Naive thymus-derived CD4-positive, alpha-beta T cell (primary cell): Measurements from ENCODE around the gene DIDO1. TPM values are rescaled to one million over a fixed set of nuclear protein-coding genes. Genes with fewer than 3 reads are reported as not detected.

ENCODE experiments used
- ATAC-seq: fragments of 150-1000 bp; cut with Tn5 transposase; 2 replicates; pipeline ENCODE4 v1.10.0; 2021; ENCODE audit warnings: mild to moderate bottlenecking, moderate library complexity
- CTCF ChIA-PET: fragments of 350-600 bp; sonication (Branson Sonifier 250); formaldehyde crosslinking; loops from one replicate; lab custom pipeline; 2021; ENCODE audit warnings: antibody characterized with exemption; lab: Charles Lee
- POLR2A ChIA-PET: fragments of 350-600 bp; sonication (Branson Sonifier 250); formaldehyde crosslinking; loops from one replicate; lab custom pipeline; 2021; ENCODE audit warnings: antibody characterized with exemption, inconsistent platforms; lab: Charles Lee
- DNase-seq, 9 donors: peaks; one replicate each; pipeline versions ENCODE4 v3.0.0 to v3.0.0-alpha.2; 2020 to 2022; ENCODE audit warnings: mixed read lengths in 1 of 9
- H3K27ac ChIP-seq: one replicate; pipeline ENCODE4 v1.7.0; 2013; ENCODE audit warnings: mild to moderate bottlenecking, low read depth, low read length, moderate library complexity
- H3K27me3 ChIP-seq, 2 donors: one replicate each; pipeline ENCODE4 v1.7.0; 2013; ENCODE audit warnings: low read length in 2 of 2, mild to moderate bottlenecking in 2 of 2, moderate library complexity in 2 of 2; ENCODE audit not compliant: control insufficient read depth in 2 of 2, insufficient read depth in 2 of 2
- H3K36me3 ChIP-seq, 3 experiments: 1 replicate in 2 of 3; 2 replicates in 1 of 3; pipeline ENCODE4 v1.7.0; 2013; ENCODE audit warnings: low read length in 3 of 3, mild to moderate bottlenecking in 3 of 3, moderate library complexity in 1 of 3; ENCODE audit not compliant: insufficient read depth in 3 of 3, control insufficient read depth in 2 of 3
- H3K4me1 ChIP-seq, 2 donors: one replicate each; pipeline ENCODE4 v1.7.0; 2013; ENCODE audit warnings: low read length in 2 of 2, mild to moderate bottlenecking in 2 of 2, moderate library complexity in 1 of 2; ENCODE audit not compliant: control insufficient read depth in 2 of 2, insufficient read depth in 2 of 2
- H3K4me3 ChIP-seq: 2 replicates; pipeline ENCODE4 v1.7.0; 2013; ENCODE audit warnings: mild to moderate bottlenecking, low read length
- H3K9me3 ChIP-seq, 3 experiments: 1 replicate in 2 of 3; 2 replicates in 1 of 3; pipeline ENCODE4 v1.7.0; 2013; ENCODE audit warnings: low read length in 3 of 3; ENCODE audit not compliant: control insufficient read depth in 2 of 3
- H3K27ac Mint-ChIP-seq, 9 donors: one replicate each; pipeline ENCODE4 v1.8.0; 2020 to 2022; ENCODE audit warnings: mixed read lengths in 9 of 9, mild to moderate bottlenecking in 8 of 9, moderate library complexity in 5 of 9, inconsistent platforms in 2 of 9
- H3K27me3 Mint-ChIP-seq, 5 donors: one replicate each; pipeline ENCODE4 v1.8.0; 2021 to 2022; ENCODE audit warnings: mixed read lengths in 5 of 5, mild to moderate bottlenecking in 1 of 5
- H3K36me3 Mint-ChIP-seq, 5 donors: one replicate each; pipeline ENCODE4 v1.8.0; 2020 to 2022; ENCODE audit warnings: mixed read lengths in 5 of 5, mild to moderate bottlenecking in 3 of 5, inconsistent platforms in 1 of 5
- H3K4me1 Mint-ChIP-seq, 7 donors: one replicate each; pipeline ENCODE4 v1.8.0; 2020 to 2022; ENCODE audit warnings: mixed read lengths in 7 of 7, mild to moderate bottlenecking in 3 of 7, inconsistent platforms in 1 of 7
- H3K4me3 Mint-ChIP-seq, 10 donors: one replicate each; pipeline ENCODE4 v1.8.0; 2020 to 2022; ENCODE audit warnings: mild to moderate bottlenecking in 10 of 10, mixed read lengths in 10 of 10, moderate library complexity in 6 of 10, inconsistent platforms in 2 of 10
- H3K9me3 Mint-ChIP-seq, 11 donors: one replicate each; pipeline ENCODE4 v1.8.0; 2020 to 2022; ENCODE audit warnings: mixed read lengths in 11 of 11, mild to moderate bottlenecking in 4 of 11, inconsistent platforms in 1 of 11, moderate library complexity in 1 of 11
- intact Hi-C, 2 donors: fragments of 100-400 bp; cut with micrococcal nuclease; formaldehyde crosslinking; loops; one replicate each; pipeline ENCODE4 v1.15.1; 2023
- polyA plus RNA-seq, 2 donors: library from polyadenylated mRNA; unstranded; fragments of 300-500 nt; fragmentation: Illumina TruSeq; gene quantifications; one replicate each; pipeline ENCODE4 v1.2.3, GENCODE V29; 2021
- total RNA-seq, 6 experiments: library from RNA in 5 of 6; stranded (reverse) in 5 of 6; gene quantifications; 1 replicate in 5 of 6; 2 replicates in 1 of 6; pipeline ENCODE4 v1.2.3 and lab custom pipeline; 2021 to 2026

The DIDO1 gene
- total and polyA plus RNA-seq, 7 experiments from 2014 or later: 36.6 to 139 (median 69.2) TPM

- no peaks in the 10 kb centered on the region for H3K9me3 ChIP-seq
- ChIA-PET CTCF (interaction anchor here (0.7 to 1.1 kb wide), 2 partner anchors 33 to 59 kb away, joined by 3 to 4 read pairs; no protein-coding TSS in a partner anchor), POLR2A (interaction anchor here (0.9 to 1.1 kb wide), 2 partner anchors 11 to 31 kb away, joined by 3 to 5 read pairs; no protein-coding TSS in a partner anchor)
- Mint-ChIP-seq H3K36me3 (no peaks in the 10 kb centered on the region), H3K4me1 (peaks cover under 1 to 21% (median 16%) of the 10 kb centered on the region in 7 donors), H3K27me3 (no peaks in the 10 kb centered on the region), H3K9me3 (no peaks in the 10 kb centered on the region), H3K27ac (peak overlapping the region in 3 of 9 donors; percentile 17 to 67 (median 34)), H3K4me3 (peak overlapping the region in 7 of 10 donors; percentile 10 to 53 (median 37))
- H3K36me3 ChIP-seq: no peaks in the 10 kb centered on the region
- peaks cover 0 to 6% of the 10 kb centered on the region in 2 donors for H3K4me1 ChIP-seq
- H3K27ac ChIP-seq: no peak overlapping the region
- no peak overlapping the region for H3K4me3 ChIP-seq
- no peaks in the 10 kb centered on the region for H3K27me3 ChIP-seq
- intact Hi-C loops: loop anchor here in 1 of 2 donors (10.0 kb wide), 1 partner anchor 145 kb away; no protein-coding TSS in a partner anchor
- ATAC-seq (peak; percentile 57), DNase-seq (no peak)
These were observed 33.0 kb upstream of the DIDO1 start for GRCh38 chr20:62959101-62959971.

GRCh38 chr20:62958388-62959100 is 32.2 kb upstream of the DIDO1 start:
- Mint-ChIP-seq H3K4me1 (peaks cover 6 to 29% (median 24%) of the 10 kb centered on the region in 7 donors), H3K27me3 (no peaks in the 10 kb centered on the region), H3K9me3 (no peaks in the 10 kb centered on the region), H3K4me3 (no peak overlapping the region), H3K36me3 (no peaks in the 10 kb centered on the region), H3K27ac (peak overlapping the region in 1 of 9 donors; percentile 34)
- ATAC-seq: no peak
- Histone ChIP-seq H3K9me3 (no peaks in the 10 kb centered on the region), H3K4me3 (no peak overlapping the region), H3K36me3 (no peaks in the 10 kb centered on the region), H3K27me3 (no peaks in the 10 kb centered on the region), H3K27ac (no peak overlapping the region), H3K4me1 (peaks cover 6 to 12% of the 10 kb centered on the region in 2 donors)
- CTCF ChIA-PET: interaction anchor here (0.7 to 1.1 kb wide), 2 partner anchors 33 to 59 kb away, joined by 3 to 4 read pairs; no protein-coding TSS in a partner anchor
- intact Hi-C loops: loop anchor here in 1 of 2 donors (10.0 kb wide), 1 partner anchor 146 kb away; no protein-coding TSS in a partner anchor
- POLR2A ChIA-PET: interaction anchor here (0.6 to 0.9 kb wide), 2 partner anchors 30 to 47 kb away, joined by 3 to 5 read pairs; no protein-coding TSS in a partner anchor
- DNase-seq: no peak

- Mint-ChIP-seq H3K4me1 (peaks cover 6 to 37% (median 25%) of the 10 kb centered on the region in 7 donors), H3K36me3 (no peaks in the 10 kb centered on the region), H3K27ac (peak overlapping the region in 4 of 9 donors; percentile 11 to 74 (median 36)), H3K4me3 (no peak overlapping the region), H3K27me3 (no peaks in the 10 kb centered on the region), H3K9me3 (no peaks in the 10 kb centered on the region)
- H3K27ac ChIP-seq: no peak overlapping the region
- peaks cover 13 to 21% of the 10 kb centered on the region in 2 donors for H3K4me1 ChIP-seq
- CTCF ChIA-PET: no interaction called here
- H3K27me3 ChIP-seq: no peaks in the 10 kb centered on the region
- no peaks in the 10 kb centered on the region for H3K9me3 ChIP-seq
- ATAC-seq (no peak), DNase-seq (no peak)
- POLR2A ChIA-PET: no interaction called here
- intact Hi-C loops: loop anchor here in 1 of 2 donors (10.0 kb wide), 1 partner anchor 147 kb away; no protein-coding TSS in a partner anchor
- H3K36me3 ChIP-seq: no peaks in the 10 kb centered on the region
- no peak overlapping the region for H3K4me3 ChIP-seq
These were observed 31.1 kb upstream of the DIDO1 start for GRCh38 chr20:62957136-62958117.

DNA sequence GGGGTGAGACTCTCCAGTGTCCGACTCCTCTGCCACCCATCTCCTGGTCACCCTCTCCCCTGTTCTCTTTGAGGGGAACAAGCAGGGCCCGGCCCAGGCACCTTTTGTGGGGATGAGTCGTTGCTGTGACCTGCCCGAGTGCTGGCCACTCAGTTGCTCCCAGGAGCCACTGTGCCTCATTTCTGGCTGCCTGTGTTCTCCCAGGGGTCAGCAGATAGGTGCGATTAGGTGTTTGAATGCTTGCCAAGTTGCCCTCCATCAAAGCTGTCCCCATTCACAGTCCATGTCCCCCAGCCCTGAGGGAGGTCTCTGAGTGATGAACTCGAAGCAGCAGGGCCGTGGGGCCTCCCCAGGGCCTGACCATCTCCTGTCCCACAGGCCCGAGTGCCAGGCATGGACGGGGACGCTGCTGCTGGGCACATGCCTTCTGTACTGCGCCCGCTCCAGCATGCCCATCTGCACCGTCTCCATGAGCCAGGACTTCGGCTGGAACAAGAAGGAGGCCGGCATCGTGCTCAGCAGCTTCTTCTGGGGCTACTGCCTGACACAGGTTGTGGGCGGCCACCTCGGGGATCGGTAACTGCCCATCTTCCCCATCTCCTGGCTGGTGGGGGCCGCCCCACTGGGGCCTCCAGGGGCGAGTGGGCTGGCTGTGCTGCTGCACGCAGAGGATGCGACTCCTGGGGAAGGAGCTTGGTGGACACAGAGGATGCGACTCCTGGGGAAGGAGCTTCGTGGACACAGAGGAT is 30.3 kb upstream of the DIDO1 start:
- peak overlapping the region in 2 of 9 donors; percentile 11 to 81 for H3K27ac Mint-ChIP-seq

GRCh38 chr20:62955519-62956386 is 29.4 kb upstream of the DIDO1 start:
- Mint-ChIP-seq H3K9me3 (no peaks in the 10 kb centered on the region), H3K27me3 (no peaks in the 10 kb centered on the region), H3K27ac (peak overlapping the region in 8 of 9 donors; percentile 14 to 94 (median 46)), H3K4me3 (peak overlapping the region in 1 of 10 donors; percentile 85), H3K4me1 (peaks cover 6 to 49% (median 36%) of the 10 kb centered on the region in 7 donors), H3K36me3 (peaks cover 0 to 5% (median 0%) of the 10 kb centered on the region in 5 donors)
- ChIA-PET POLR2A (interaction anchor here (2.3 to 4.4 kb wide), 4 partner anchors 19 to 56 kb away, joined by 9 to 58 read pairs (median 16); partner anchors contain the start of genes DIDO1 and GID8), CTCF (interaction anchor here (1.9 to 2.4 kb wide), 2 partner anchors 14 to 22 kb away, joined by 5 to 11 read pairs; no protein-coding TSS in a partner anchor)
- DNase-seq (no peak), ATAC-seq (no peak)
- Histone ChIP-seq H3K27ac (no peak overlapping the region), H3K27me3 (no peaks in the 10 kb centered on the region), H3K36me3 (no peaks in the 10 kb centered on the region), H3K4me1 (peaks cover 13 to 32% of the 10 kb centered on the region in 2 donors), H3K9me3 (no peaks in the 10 kb centered on the region), H3K4me3 (no peak overlapping the region)
- intact Hi-C loops: loop anchor here in 1 of 2 donors (10.0 kb wide), 1 partner anchor 149 kb away; no protein-coding TSS in a partner anchor

More for the DNA sequence above, 30.3 kb upstream of the DIDO1 start:
- Histone ChIP-seq H3K27ac (no peak overlapping the region), H3K9me3 (no peaks in the 10 kb centered on the region), H3K36me3 (no peaks in the 10 kb centered on the region), H3K4me3 (no peak overlapping the region), H3K27me3 (no peaks in the 10 kb centered on the region), H3K4me1 (peaks cover 13 to 30% of the 10 kb centered on the region in 2 donors)
- ATAC-seq: no peak
- Mint-ChIP-seq H3K4me1 (peaks cover 6 to 43% (median 30%) of the 10 kb centered on the region in 7 donors), H3K4me3 (no peak overlapping the region), H3K36me3 (no peaks in the 10 kb centered on the region), H3K27me3 (no peaks in the 10 kb centered on the region), H3K9me3 (no peaks in the 10 kb centered on the region)
- DNase-seq: no peak
- CTCF ChIA-PET: no interaction called here
- POLR2A ChIA-PET: no interaction called here
- intact Hi-C loops: loop anchor here in 1 of 2 donors (10.0 kb wide), 1 partner anchor 148 kb away; no protein-coding TSS in a partner anchor
